ENCODE data around the gene PLEK2. TPM values are rescaled to one million over a fixed set of nuclear protein-coding genes. Genes with fewer than 3 reads are reported as not detected.

The PLEK2 gene
- total RNA-seq, 2 donors from 2014 or later = 1.6 to 2.0 TPM

- H3K36me3 ChIP-seq (ENCODE audit: control insufficient read depth, insufficient read depth, low read length) = no peaks in the 10 kb centered on the region
- H3K27me3 ChIP-seq (ENCODE audit: control insufficient read depth, insufficient read depth, low read length, poor library complexity, severe bottlenecking) = no peaks in the 10 kb centered on the region
- Mint-ChIP-seq H3K27me3 (ENCODE audit: insufficient read depth) (no peaks in the 10 kb centered on the region), H3K36me3 (ENCODE audit: low read depth) (peaks cover 11% of the 10 kb centered on the region), H3K27ac (no peak overlapping the region), H3K4me3 (no peak overlapping the region), H3K4me1 (peaks cover 33% of the 10 kb centered on the region), H3K9me3 (peaks cover 39% of the 10 kb centered on the region)
- peaks cover 15% of the 10 kb centered on the region for H3K4me1 ChIP-seq (ENCODE audit: control insufficient read depth, insufficient read depth, low read length)
- H3K4me3 ChIP-seq (ENCODE audit: low read length) = no peak overlapping the region
- no peak overlapping the region for H3K9ac ChIP-seq (ENCODE audit: extremely low read depth, low read length, poor library complexity, severe bottlenecking)
- TF ChIP-seq, protein P1, sequence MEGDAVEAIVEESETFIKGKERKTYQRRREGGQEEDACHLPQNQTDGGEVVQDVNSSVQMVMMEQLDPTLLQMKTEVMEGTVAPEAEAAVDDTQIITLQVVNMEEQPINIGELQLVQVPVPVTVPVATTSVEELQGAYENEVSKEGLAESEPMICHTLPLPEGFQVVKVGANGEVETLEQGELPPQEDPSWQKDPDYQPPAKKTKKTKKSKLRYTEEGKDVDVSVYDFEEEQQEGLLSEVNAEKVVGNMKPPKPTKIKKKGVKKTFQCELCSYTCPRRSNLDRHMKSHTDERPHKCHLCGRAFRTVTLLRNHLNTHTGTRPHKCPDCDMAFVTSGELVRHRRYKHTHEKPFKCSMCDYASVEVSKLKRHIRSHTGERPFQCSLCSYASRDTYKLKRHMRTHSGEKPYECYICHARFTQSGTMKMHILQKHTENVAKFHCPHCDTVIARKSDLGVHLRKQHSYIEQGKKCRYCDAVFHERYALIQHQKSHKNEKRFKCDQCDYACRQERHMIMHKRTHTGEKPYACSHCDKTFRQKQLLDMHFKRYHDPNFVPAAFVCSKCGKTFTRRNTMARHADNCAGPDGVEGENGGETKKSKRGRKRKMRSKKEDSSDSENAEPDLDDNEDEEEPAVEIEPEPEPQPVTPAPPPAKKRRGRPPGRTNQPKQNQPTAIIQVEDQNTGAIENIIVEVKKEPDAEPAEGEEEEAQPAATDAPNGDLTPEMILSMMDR (conservative IDR thresholded peaks at IDR 0.05) = no peak
- no peak overlapping the region for H3K27ac ChIP-seq (ENCODE audit: low read depth, low read length)
- DNase-seq = no peak
- WGBS, 2 experiments (ENCODE audit: insufficient coverage in 1 of 2, insufficient read length in 1 of 2) = 92 to 98% methylated on average over 2 of the region's 2 CpGs
- peaks cover 18% of the 10 kb centered on the region for H3K9me3 ChIP-seq (ENCODE audit: control insufficient read depth, low read length)
Measured at GRCh38 chr14:67449096-67449495, 37.1 kb upstream of the PLEK2 start.

DNA sequence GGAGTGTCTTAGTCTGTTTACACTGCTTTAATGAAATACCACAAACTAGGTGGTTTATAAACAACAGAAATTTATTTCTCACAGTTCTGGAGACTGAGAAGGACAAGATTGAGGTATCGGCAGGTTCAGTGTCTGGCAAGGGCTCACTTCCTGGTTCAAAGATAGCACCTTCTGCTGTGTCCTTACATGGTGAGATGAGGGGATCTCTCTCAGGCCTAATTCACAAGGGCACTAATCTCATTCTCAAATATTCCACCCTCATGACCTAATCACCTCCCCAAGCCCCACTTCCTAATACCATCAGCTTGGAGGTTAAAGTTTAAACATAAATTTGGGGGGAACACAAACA is 35.0 kb upstream of the PLEK2 start:
- Mint-ChIP-seq H3K4me1 (peaks cover 52% of the 10 kb centered on the region), H3K9me3 (peaks cover 35% of the 10 kb centered on the region), H3K27ac (peak overlapping the region; percentile 89), H3K36me3 (ENCODE audit: low read depth) (peaks cover 11% of the 10 kb centered on the region), H3K27me3 (ENCODE audit: insufficient read depth) (no peaks in the 10 kb centered on the region), H3K4me3 (peak overlapping the region; percentile 7)
- Histone ChIP-seq H3K36me3 (ENCODE audit: control insufficient read depth, insufficient read depth, low read length) (no peaks in the 10 kb centered on the region), H3K4me3 (ENCODE audit: low read length) (peak overlapping the region; percentile 40), H3K27ac (ENCODE audit: low read depth, low read length) (no peak overlapping the region), H3K4me1 (ENCODE audit: control insufficient read depth, insufficient read depth, low read length) (peaks cover 17% of the 10 kb centered on the region), H3K9ac (ENCODE audit: extremely low read depth, low read length, poor library complexity, severe bottlenecking) (no peak overlapping the region), H3K27me3 (ENCODE audit: control insufficient read depth, insufficient read depth, low read length, poor library complexity, severe bottlenecking) (no peaks in the 10 kb centered on the region), H3K9me3 (ENCODE audit: control insufficient read depth, low read length) (peaks cover 18% of the 10 kb centered on the region)
- TF ChIP-seq, protein P1 (conservative IDR thresholded peaks at IDR 0.05) = no peak
- 64% methylated on average over 1 of the region's 1 CpG; no CpG with 5 or more reads in 1 of the 2 experiments for WGBS, 2 experiments (ENCODE audit: insufficient coverage in 1 of 2, insufficient read length in 1 of 2)
- DNase-seq = no peak

- H3K27me3 Mint-ChIP-seq (ENCODE audit: insufficient read depth) = no peaks in the 10 kb centered on the region
- no peaks in the 10 kb centered on the region for H3K36me3 ChIP-seq (ENCODE audit: control insufficient read depth, insufficient read depth, low read length)
- H3K4me1 ChIP-seq (ENCODE audit: control insufficient read depth, insufficient read depth, low read length) = peaks cover 17% of the 10 kb centered on the region
- no peaks in the 10 kb centered on the region for H3K27me3 ChIP-seq (ENCODE audit: control insufficient read depth, insufficient read depth, low read length, poor library complexity, severe bottlenecking)
- peaks cover 15% of the 10 kb centered on the region for H3K9me3 ChIP-seq (ENCODE audit: control insufficient read depth, low read length)
- WGBS, 2 experiments (ENCODE audit: insufficient coverage in 1 of 2, insufficient read length in 1 of 2) = 88 to 89% methylated on average over 6 to 8 of the region's 8 CpGs
- H3K9ac ChIP-seq (ENCODE audit: extremely low read depth, low read length, poor library complexity, severe bottlenecking) = no peak overlapping the region
- H3K4me3 ChIP-seq (ENCODE audit: low read length) = peak overlapping the region; percentile 40
- peaks cover 8% of the 10 kb centered on the region for H3K36me3 Mint-ChIP-seq (ENCODE audit: low read depth)
- H3K4me3 Mint-ChIP-seq = peak overlapping the region; percentile 7
- TF ChIP-seq, protein P1 (conservative IDR thresholded peaks at IDR 0.05) = no peak
- peak overlapping the region; percentile 89 for H3K27ac Mint-ChIP-seq
- DNase-seq = no peak
- peaks cover 54% of the 10 kb centered on the region for H3K4me1 Mint-ChIP-seq
- H3K27ac ChIP-seq (ENCODE audit: low read depth, low read length) = no peak overlapping the region
- peaks cover 30% of the 10 kb centered on the region for H3K9me3 Mint-ChIP-seq
Measured at GRCh38 chr14:67446371-67447032, 34.5 kb upstream of the PLEK2 start.

Data from endodermal cell (in vitro differentiated cells).